Astrocyte (in vitro differentiated cells and primary cell): Measurements from ENCODE around the gene KCNQ1. TPM values are rescaled to one million over a fixed set of nuclear protein-coding genes. Genes with fewer than 3 reads are reported as not detected.

Experiments
- DNase-seq: peaks from one replicate; pipeline ENCODE4 v3.0.0-alpha.2; 2010; ENCODE audit warnings: low read depth
- FAIRE-seq: peaks from 2 replicates; lab custom pipeline; 2011; peaks lifted over from hg19 to GRCh38; lab: Jason Lieb, UNC
- H2AFZ ChIP-seq: 2 replicates; pipeline ENCODE4 v1.6.0; 2012; ENCODE audit warnings: low read depth, low read length, inconsistent platforms
- H3K27ac ChIP-seq: 2 replicates; pipeline ENCODE4 v1.5.1; 2011; ENCODE audit warnings: low read depth, low read length, inconsistent platforms
- H3K27me3 ChIP-seq: 2 replicates; pipeline ENCODE4 v1.6.0; 2011; ENCODE audit warnings: low read length, inconsistent platforms; ENCODE audit not compliant: insufficient read depth
- H3K36me3 ChIP-seq: 2 replicates; pipeline ENCODE4 v1.5.1; 2011; ENCODE audit warnings: low read length, inconsistent platforms; ENCODE audit not compliant: insufficient read depth
- H3K4me1 ChIP-seq: 2 replicates; pipeline ENCODE4 v1.5.1; 2011; ENCODE audit warnings: low read length, inconsistent platforms; ENCODE audit not compliant: insufficient read depth
- H3K4me2 ChIP-seq: 2 replicates; pipeline ENCODE4 v1.6.0; 2012; ENCODE audit warnings: low read length, inconsistent platforms
- H3K4me3 ChIP-seq: 2 replicates; pipeline ENCODE4 v1.5.1; 2011; ENCODE audit warnings: low read depth, mild to moderate bottlenecking, low read length, inconsistent platforms; ENCODE audit not compliant: insufficient read depth
- H3K79me2 ChIP-seq: 2 replicates; pipeline ENCODE4 v1.6.0; 2012; ENCODE audit warnings: mild to moderate bottlenecking, low read length, inconsistent platforms; ENCODE audit not compliant: insufficient read depth
- H3K9ac ChIP-seq: 2 replicates; pipeline ENCODE4 v1.6.0; 2012; ENCODE audit warnings: mild to moderate bottlenecking, low read length, inconsistent platforms
- H3K9me3 ChIP-seq: 2 replicates; pipeline ENCODE4 v1.5.1; 2012; ENCODE audit warnings: low read depth, mild to moderate bottlenecking, low read length, inconsistent platforms; ENCODE audit not compliant: insufficient read depth
- H4K20me1 ChIP-seq: 2 replicates; pipeline ENCODE4 v1.6.0; 2012; ENCODE audit warnings: low read length, inconsistent platforms; ENCODE audit not compliant: insufficient read depth
- H3K27ac Mint-ChIP-seq: one replicate; pipeline ENCODE4 v1.8.0; 2021; ENCODE audit warnings: mild to moderate bottlenecking, mixed read lengths; ENCODE audit not compliant: unreplicated experiment
- H3K27me3 Mint-ChIP-seq: one replicate; pipeline ENCODE4 v1.8.0; 2021; ENCODE audit warnings: low read depth, mixed read lengths; ENCODE audit not compliant: unreplicated experiment
- H3K36me3 Mint-ChIP-seq: one replicate; pipeline ENCODE4 v1.8.0; 2021; ENCODE audit warnings: low read depth, mixed read lengths; ENCODE audit not compliant: unreplicated experiment
- H3K4me1 Mint-ChIP-seq: one replicate; pipeline ENCODE4 v1.8.0; 2021; ENCODE audit warnings: low read depth, mixed read lengths; ENCODE audit not compliant: unreplicated experiment
- H3K4me3 Mint-ChIP-seq: one replicate; pipeline ENCODE4 v1.8.0; 2021; ENCODE audit warnings: mild to moderate bottlenecking, moderate library complexity, mixed read lengths; ENCODE audit not compliant: unreplicated experiment
- H3K9me3 Mint-ChIP-seq: one replicate; pipeline ENCODE4 v1.8.0; 2021; ENCODE audit warnings: mild to moderate bottlenecking, mixed read lengths; ENCODE audit not compliant: unreplicated experiment
- EZH2 ChIP-seq: IDR thresholded peaks from 2 replicates; pipeline ENCODE4 v1.6.1; 2012; ENCODE audit warnings: mild to moderate bottlenecking, low read length, inconsistent platforms; ENCODE audit not compliant: insufficient read depth
- total RNA-seq: library from RNA; stranded (reverse); gene quantifications from 2 replicates; pipeline ENCODE4 v1.2.1, GENCODE V29; 2021
- TF ChIP-seq, protein P1 (sequence below): IDR thresholded peaks from 2 replicates; pipeline ENCODE4 v1.5.1; 2011; ENCODE audit warnings: low read depth, mild to moderate bottlenecking, inconsistent platforms, low read length, moderate library complexity; ENCODE audit not compliant: insufficient read depth

The KCNQ1 gene
- total RNA-seq, 1 donor from 2014 or later = not detected

DNA sequence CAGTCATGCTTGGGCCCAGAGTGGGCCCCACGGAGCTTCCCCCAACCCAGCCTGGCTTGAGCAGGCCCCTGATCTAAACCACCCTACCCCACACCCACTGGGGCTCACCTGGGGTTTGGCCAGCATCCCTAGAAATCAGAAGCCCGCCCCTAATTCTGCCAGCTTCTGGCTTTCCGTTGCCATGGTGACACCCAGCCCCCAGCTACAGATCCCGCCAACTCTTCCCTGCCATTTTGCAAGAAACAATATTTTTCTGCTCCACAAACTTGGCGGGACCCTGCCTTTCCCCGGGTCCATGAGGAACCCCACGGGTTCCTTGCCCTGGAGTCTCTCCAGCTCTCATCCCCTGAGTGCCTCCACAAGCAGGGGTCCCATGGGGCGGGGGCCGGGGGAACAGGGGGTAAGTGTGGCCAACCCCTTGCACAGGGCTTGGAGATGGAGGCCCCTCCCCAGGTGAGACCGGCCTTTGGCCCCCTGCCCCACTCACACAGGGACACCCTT lies 350.7 kb downstream of the KCNQ1 start:
- FAIRE-seq (no peak), DNase-seq (no peak)
- Mint-ChIP-seq H3K9me3 (peaks cover 14% of the 10 kb centered on the region), H3K4me3 (no peak overlapping the region), H3K27me3 (peaks cover 51% of the 10 kb centered on the region), H3K36me3 (no peaks in the 10 kb centered on the region), H3K4me1 (no peaks in the 10 kb centered on the region), H3K27ac (no peak overlapping the region)
- H4K20me1 ChIP-seq = no peaks in the 10 kb centered on the region
- no peak overlapping the region for H3K4me2 ChIP-seq
- H3K9me3 ChIP-seq = no peaks in the 10 kb centered on the region
- no peak overlapping the region for H2AFZ ChIP-seq
- no peak overlapping the region for H3K27ac ChIP-seq
- TF ChIP-seq, protein P1, sequence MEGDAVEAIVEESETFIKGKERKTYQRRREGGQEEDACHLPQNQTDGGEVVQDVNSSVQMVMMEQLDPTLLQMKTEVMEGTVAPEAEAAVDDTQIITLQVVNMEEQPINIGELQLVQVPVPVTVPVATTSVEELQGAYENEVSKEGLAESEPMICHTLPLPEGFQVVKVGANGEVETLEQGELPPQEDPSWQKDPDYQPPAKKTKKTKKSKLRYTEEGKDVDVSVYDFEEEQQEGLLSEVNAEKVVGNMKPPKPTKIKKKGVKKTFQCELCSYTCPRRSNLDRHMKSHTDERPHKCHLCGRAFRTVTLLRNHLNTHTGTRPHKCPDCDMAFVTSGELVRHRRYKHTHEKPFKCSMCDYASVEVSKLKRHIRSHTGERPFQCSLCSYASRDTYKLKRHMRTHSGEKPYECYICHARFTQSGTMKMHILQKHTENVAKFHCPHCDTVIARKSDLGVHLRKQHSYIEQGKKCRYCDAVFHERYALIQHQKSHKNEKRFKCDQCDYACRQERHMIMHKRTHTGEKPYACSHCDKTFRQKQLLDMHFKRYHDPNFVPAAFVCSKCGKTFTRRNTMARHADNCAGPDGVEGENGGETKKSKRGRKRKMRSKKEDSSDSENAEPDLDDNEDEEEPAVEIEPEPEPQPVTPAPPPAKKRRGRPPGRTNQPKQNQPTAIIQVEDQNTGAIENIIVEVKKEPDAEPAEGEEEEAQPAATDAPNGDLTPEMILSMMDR = no peak
- no peak for TF ChIP-seq EZH2
- no peaks in the 10 kb centered on the region for H3K4me1 ChIP-seq
- H3K36me3 ChIP-seq = no peaks in the 10 kb centered on the region
- H3K79me2 ChIP-seq = no peaks in the 10 kb centered on the region
- no peak overlapping the region for H3K9ac ChIP-seq
- no peak overlapping the region for H3K4me3 ChIP-seq
- H3K27me3 ChIP-seq = peaks cover 28% of the 10 kb centered on the region

DNA sequence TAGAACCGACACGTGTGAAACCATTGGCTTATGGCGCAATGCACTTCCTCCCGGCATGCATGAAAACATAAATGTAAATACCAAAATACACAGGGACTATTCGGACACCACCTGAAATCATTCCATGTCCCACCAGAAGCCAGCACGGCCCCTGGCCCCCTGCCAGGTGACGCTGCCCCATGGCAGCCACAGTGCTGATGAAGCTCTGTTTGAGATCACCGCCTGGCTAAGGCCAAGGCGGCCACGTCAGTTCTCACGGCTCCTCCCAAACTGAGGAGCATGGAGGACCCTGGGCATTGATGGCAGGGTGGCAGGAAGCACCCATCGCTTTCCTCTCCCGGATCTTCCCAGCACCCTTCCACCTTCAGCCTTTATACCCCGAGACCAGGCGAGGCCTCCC lies 351.3 kb downstream of the KCNQ1 start:
- Histone ChIP-seq H3K4me2 (no peak overlapping the region), H3K9me3 (no peaks in the 10 kb centered on the region), H3K27ac (no peak overlapping the region), H4K20me1 (no peaks in the 10 kb centered on the region), H3K9ac (no peak overlapping the region), H3K4me3 (no peak overlapping the region), H3K36me3 (no peaks in the 10 kb centered on the region), H2AFZ (no peak overlapping the region), H3K27me3 (peaks cover 22% of the 10 kb centered on the region), H3K79me2 (no peaks in the 10 kb centered on the region), H3K4me1 (no peaks in the 10 kb centered on the region)
- FAIRE-seq (no peak), DNase-seq (no peak)
- Mint-ChIP-seq H3K27me3 (peaks cover 49% of the 10 kb centered on the region), H3K9me3 (peaks cover 11% of the 10 kb centered on the region), H3K4me3 (no peak overlapping the region), H3K36me3 (no peaks in the 10 kb centered on the region), H3K27ac (no peak overlapping the region), H3K4me1 (no peaks in the 10 kb centered on the region)
- TF ChIP-seq, protein P1 = no peak
- TF ChIP-seq EZH2 = no peak

DNA sequence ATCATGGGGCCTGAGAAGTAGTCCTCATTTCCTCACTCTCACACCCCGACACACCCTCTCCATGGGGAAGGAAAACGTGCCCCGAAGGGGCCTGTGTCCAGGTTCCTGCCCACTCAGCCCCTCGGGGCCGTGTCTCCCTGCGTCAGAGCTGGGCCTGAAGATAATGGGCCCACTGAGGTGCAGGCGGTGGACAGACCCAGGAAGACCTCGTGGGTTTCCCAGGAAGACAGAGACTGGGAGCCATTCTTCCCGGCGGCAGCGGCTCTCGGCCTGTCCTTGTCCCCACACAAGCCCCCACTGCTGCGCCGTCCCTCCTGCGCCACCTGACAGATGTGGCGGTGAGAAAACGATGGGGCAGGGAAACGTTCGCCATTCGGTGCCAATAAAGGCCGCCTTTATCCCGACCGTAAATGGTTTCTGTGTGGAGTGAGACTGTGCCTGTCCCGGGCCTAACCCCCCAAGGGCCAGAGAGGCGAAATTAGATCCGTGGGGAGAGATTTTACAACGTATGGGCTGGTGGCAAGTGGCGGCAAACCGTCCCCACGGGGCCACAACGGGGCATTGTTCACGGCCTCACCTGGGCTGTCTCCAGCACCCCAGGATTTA lies 351.8 kb downstream of the KCNQ1 start:
- Histone ChIP-seq H3K79me2 (no peaks in the 10 kb centered on the region), H3K9me3 (no peaks in the 10 kb centered on the region), H3K9ac (no peak overlapping the region), H3K36me3 (no peaks in the 10 kb centered on the region), H3K4me2 (no peak overlapping the region), H2AFZ (no peak overlapping the region), H3K4me3 (no peak overlapping the region), H3K27me3 (peaks cover 19% of the 10 kb centered on the region), H3K27ac (no peak overlapping the region), H3K4me1 (no peaks in the 10 kb centered on the region), H4K20me1 (no peaks in the 10 kb centered on the region)
- Mint-ChIP-seq H3K27me3 (peaks cover 50% of the 10 kb centered on the region), H3K36me3 (peaks cover 1% of the 10 kb centered on the region), H3K4me1 (no peaks in the 10 kb centered on the region), H3K27ac (no peak overlapping the region), H3K9me3 (peaks cover 11% of the 10 kb centered on the region), H3K4me3 (no peak overlapping the region)
- TF ChIP-seq, protein P1 = no peak
- no peak for TF ChIP-seq EZH2
- DNase-seq (no peak), FAIRE-seq (no peak)
